ENCODE measurements around the gene SORCS3. TPM values are rescaled to one million over a fixed set of nuclear protein-coding genes. Genes with fewer than 3 reads are reported as not detected.

Gene SORCS3
- total RNA-seq, 1 donor from 2014 or later, result not detected

DNA sequence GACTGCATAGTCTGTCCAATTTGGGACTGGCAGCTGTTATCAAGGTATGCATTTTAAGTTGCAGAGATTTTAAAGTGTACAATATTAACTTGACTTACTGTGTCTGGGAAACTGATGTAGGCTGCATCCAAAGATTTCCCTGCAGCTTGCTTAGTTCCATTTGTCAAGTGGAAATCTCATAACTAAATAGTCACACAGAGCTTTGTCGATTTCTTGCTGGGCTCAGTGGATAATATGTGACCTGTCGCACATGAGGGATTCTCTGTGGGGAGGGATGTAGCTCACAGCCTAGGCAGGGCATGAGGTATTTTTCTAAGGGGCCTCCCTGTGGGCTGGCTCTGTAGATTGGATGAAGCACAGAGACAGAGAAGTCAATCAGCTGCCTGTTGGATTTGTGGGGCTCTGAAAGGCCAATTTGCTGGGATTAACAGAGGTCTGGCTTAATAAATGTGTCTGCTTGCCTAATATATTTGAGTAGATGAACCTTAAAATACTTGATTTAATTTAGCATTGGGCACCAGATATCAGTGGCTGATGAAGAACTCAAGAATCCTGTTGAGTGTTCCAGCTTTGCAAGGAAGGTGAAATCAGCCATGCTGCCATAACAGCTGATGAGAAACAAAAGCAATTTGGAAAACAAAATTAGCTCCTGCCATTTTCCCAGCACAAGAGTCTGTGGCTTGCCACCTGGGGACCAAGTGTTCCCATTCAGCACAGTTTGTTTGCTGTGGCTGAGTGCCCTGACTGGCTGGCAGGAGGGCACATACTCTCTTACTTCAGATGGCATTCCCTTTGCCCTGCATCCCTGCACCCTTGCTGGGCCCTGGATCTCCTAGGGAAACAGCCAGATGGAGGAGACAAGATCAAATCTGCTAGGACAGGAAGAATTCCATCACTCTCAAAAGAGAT is 598.5 kb downstream of the SORCS3 start:
- Histone ChIP-seq H3K4me3 (no peak overlapping the region), H3K9me3 (no peaks in the 10 kb centered on the region), H3K36me3 (no peaks in the 10 kb centered on the region), H3K27ac (no peak overlapping the region), H3K4me1 (no peaks in the 10 kb centered on the region), H3K27me3 (no peaks in the 10 kb centered on the region)
- ATAC-seq (peak; percentile 72), DNase-seq (no peak)
- TF ChIP-seq, protein P1, sequence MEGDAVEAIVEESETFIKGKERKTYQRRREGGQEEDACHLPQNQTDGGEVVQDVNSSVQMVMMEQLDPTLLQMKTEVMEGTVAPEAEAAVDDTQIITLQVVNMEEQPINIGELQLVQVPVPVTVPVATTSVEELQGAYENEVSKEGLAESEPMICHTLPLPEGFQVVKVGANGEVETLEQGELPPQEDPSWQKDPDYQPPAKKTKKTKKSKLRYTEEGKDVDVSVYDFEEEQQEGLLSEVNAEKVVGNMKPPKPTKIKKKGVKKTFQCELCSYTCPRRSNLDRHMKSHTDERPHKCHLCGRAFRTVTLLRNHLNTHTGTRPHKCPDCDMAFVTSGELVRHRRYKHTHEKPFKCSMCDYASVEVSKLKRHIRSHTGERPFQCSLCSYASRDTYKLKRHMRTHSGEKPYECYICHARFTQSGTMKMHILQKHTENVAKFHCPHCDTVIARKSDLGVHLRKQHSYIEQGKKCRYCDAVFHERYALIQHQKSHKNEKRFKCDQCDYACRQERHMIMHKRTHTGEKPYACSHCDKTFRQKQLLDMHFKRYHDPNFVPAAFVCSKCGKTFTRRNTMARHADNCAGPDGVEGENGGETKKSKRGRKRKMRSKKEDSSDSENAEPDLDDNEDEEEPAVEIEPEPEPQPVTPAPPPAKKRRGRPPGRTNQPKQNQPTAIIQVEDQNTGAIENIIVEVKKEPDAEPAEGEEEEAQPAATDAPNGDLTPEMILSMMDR (IDR thresholded peaks at IDR 0.05), result no peak
- intact Hi-C loops (cut with DNase I), result no loop called here

DNA sequence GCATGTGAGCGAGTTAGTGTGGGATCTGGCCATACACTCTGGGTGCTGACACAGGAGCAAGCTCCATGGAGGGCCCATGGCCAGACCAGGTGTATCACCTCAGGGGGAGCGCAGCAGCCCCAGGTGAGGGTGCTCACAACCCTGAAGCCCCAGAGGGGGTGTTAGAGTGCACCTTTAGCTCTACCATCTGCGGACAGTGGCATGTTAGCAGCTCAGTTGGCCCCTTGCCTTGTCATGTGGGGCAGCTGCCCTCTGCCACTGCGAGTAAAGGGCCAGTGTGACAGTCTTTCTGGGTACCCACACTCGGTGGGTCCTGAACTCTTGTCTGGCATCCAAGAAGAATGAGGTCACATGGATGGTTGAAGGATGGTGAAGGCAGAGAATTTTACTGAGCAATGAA is 600.2 kb downstream of the SORCS3 start:
- no peak overlapping the region for H3K4me3 ChIP-seq
- H3K27me3 ChIP-seq, result no peaks in the 10 kb centered on the region
- intact Hi-C loops (cut with DNase I), result no loop called here
- H3K4me1 ChIP-seq, result no peaks in the 10 kb centered on the region
- no peak overlapping the region for H3K27ac ChIP-seq
- H3K36me3 ChIP-seq, result no peaks in the 10 kb centered on the region
- DNase-seq (no peak), ATAC-seq (no peak)
- TF ChIP-seq, protein P1 (IDR thresholded peaks at IDR 0.05), result no peak
- no peaks in the 10 kb centered on the region for H3K9me3 ChIP-seq

GRCh38 chr10:105243381-105243780 is 602.3 kb downstream of the SORCS3 start:
- Histone ChIP-seq H3K27ac (no peak overlapping the region), H3K4me1 (no peaks in the 10 kb centered on the region), H3K36me3 (no peaks in the 10 kb centered on the region), H3K27me3 (no peaks in the 10 kb centered on the region), H3K4me3 (no peak overlapping the region), H3K9me3 (no peaks in the 10 kb centered on the region)
- DNase-seq (no peak), ATAC-seq (no peak)
- intact Hi-C loops (cut with DNase I), result no loop called here
- TF ChIP-seq, protein P1 (IDR thresholded peaks at IDR 0.05), result no peak

DNA sequence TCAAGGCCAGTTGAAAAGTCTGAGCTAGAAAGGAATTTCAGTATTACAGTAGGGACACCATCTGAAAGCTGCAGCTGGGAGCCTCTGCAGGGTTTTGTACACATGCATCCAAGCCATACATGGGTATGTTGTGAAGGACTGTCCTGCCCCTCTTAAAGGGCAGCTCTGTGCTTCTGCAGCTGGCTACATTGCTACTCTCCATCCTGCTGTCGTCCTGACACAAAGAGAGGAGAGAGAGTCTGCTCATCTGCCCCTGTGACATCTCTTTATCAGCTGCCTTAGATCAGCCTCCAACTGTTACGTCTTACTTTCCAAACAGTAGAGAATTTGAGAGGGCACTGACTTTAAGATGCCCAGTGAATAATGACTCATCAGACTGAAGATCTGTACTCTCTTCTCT is 602.7 kb downstream of the SORCS3 start:
- H3K4me1 ChIP-seq, result no peaks in the 10 kb centered on the region
- H3K27ac ChIP-seq, result no peak overlapping the region
- TF ChIP-seq, protein P1 (IDR thresholded peaks at IDR 0.05), result no peak
- intact Hi-C loops (cut with DNase I), result no loop called here
- H3K27me3 ChIP-seq, result no peaks in the 10 kb centered on the region
- no peaks in the 10 kb centered on the region for H3K9me3 ChIP-seq
- DNase-seq (no peak), ATAC-seq (no peak)
- H3K4me3 ChIP-seq, result no peak overlapping the region
- no peaks in the 10 kb centered on the region for H3K36me3 ChIP-seq

GRCh38 chr10:105247831-105248499 is 606.9 kb downstream of the SORCS3 start:
- intact Hi-C loops (cut with DNase I), result no loop called here
- H3K4me3 ChIP-seq, result no peak overlapping the region
- DNase-seq (no peak), ATAC-seq (no peak)
- no peaks in the 10 kb centered on the region for H3K36me3 ChIP-seq
- H3K9me3 ChIP-seq, result no peaks in the 10 kb centered on the region
- H3K4me1 ChIP-seq, result no peaks in the 10 kb centered on the region
- TF ChIP-seq, protein P1 (IDR thresholded peaks at IDR 0.05), result no peak
- no peak overlapping the region for H3K27ac ChIP-seq
- H3K27me3 ChIP-seq, result no peaks in the 10 kb centered on the region
